ENCODE measurements around the gene WNK2.

Gene WNK2

DNA sequence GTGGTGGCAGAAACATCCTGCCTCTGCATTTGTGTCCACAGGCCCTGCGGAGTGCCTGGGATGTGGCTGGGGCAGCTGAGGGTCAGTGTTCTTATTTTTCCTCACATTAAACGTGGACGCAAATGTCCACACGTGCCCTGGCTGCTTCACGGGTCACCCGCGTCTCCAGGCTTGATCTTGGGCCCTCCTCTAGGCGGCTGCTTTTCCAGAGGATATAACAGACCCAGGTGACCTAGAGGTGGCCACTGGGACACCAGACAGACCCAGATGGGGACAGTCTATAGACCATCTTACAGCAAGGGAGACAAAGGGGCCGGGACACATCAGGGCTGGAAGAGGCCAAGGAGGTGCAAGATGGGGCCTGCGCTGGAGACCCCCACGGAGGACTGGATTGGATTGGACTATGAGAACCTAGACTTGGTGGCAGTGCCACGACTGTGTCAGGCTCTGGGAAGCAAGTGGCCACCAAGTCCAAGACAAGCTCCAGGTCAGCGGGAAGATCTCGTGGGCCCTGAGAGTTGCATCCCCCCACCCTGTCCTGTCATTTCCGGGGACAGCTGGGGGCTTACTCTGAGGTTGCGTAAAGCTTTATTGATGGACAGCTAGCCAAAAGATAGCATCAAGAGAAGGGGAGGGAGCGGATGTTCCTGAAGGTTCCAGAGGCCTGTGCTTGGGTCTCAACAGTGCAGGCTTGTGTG lies 6.9 kb downstream of the WNK2 start:
- H3K4me3 ChIP-seq (replicated peaks; ENCODE audit: insufficient read depth, low read length) = no peak overlapping the region

DNA sequence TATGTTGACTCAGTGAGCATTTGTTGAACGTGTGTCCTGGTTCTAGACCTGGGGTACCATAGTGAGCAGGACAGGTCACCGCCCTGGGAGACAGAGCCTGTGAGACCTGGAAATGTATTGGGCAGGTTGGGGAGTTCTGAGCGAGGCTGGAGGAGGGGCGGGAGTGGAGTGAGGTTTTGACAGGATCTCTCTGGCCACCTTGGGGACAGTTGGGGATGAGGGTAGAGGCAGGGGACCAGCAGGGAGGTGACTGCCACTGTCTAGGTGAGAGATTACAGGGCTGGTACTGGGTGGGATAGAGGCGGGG lies 7.4 kb downstream of the WNK2 start:
- no peak for TF ChIP-seq GABPA (IDR thresholded peaks at IDR 0.05; ENCODE audit: low read depth)
- TF ChIP-seq POLR2AphosphoS5 (IDR thresholded peaks at IDR 0.05; ENCODE audit: low read depth) = no peak
- TF ChIP-seq, protein P1, sequence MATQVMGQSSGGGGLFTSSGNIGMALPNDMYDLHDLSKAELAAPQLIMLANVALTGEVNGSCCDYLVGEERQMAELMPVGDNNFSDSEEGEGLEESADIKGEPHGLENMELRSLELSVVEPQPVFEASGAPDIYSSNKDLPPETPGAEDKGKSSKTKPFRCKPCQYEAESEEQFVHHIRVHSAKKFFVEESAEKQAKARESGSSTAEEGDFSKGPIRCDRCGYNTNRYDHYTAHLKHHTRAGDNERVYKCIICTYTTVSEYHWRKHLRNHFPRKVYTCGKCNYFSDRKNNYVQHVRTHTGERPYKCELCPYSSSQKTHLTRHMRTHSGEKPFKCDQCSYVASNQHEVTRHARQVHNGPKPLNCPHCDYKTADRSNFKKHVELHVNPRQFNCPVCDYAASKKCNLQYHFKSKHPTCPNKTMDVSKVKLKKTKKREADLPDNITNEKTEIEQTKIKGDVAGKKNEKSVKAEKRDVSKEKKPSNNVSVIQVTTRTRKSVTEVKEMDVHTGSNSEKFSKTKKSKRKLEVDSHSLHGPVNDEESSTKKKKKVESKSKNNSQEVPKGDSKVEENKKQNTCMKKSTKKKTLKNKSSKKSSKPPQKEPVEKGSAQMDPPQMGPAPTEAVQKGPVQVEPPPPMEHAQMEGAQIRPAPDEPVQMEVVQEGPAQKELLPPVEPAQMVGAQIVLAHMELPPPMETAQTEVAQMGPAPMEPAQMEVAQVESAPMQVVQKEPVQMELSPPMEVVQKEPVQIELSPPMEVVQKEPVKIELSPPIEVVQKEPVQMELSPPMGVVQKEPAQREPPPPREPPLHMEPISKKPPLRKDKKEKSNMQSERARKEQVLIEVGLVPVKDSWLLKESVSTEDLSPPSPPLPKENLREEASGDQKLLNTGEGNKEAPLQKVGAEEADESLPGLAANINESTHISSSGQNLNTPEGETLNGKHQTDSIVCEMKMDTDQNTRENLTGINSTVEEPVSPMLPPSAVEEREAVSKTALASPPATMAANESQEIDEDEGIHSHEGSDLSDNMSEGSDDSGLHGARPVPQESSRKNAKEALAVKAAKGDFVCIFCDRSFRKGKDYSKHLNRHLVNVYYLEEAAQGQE (IDR thresholded peaks at IDR 0.05; ENCODE audit: insufficient replicate concordance, low read depth) = no peak
- TF ChIP-seq, protein P2, sequence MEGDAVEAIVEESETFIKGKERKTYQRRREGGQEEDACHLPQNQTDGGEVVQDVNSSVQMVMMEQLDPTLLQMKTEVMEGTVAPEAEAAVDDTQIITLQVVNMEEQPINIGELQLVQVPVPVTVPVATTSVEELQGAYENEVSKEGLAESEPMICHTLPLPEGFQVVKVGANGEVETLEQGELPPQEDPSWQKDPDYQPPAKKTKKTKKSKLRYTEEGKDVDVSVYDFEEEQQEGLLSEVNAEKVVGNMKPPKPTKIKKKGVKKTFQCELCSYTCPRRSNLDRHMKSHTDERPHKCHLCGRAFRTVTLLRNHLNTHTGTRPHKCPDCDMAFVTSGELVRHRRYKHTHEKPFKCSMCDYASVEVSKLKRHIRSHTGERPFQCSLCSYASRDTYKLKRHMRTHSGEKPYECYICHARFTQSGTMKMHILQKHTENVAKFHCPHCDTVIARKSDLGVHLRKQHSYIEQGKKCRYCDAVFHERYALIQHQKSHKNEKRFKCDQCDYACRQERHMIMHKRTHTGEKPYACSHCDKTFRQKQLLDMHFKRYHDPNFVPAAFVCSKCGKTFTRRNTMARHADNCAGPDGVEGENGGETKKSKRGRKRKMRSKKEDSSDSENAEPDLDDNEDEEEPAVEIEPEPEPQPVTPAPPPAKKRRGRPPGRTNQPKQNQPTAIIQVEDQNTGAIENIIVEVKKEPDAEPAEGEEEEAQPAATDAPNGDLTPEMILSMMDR (IDR thresholded peaks at IDR 0.05; ENCODE audit: insufficient read depth, low read length) = no peak
- no peak for TF ChIP-seq SPI1 (IDR thresholded peaks at IDR 0.05; ENCODE audit: borderline replicate concordance, low read depth)
- peaks cover 19% of the 10 kb centered on the region for H3K27me3 ChIP-seq (ENCODE audit: insufficient read depth, poor library complexity, severe bottlenecking)
- H3K27ac ChIP-seq (replicated peaks) = no peak overlapping the region
- no peak for DNase-seq (ENCODE audit: low read depth in 1 of 2, low spot score in 1 of 2)
- no peak overlapping the region for H3K4me3 ChIP-seq (replicated peaks; ENCODE audit: insufficient read depth, low read length)

More for the DNA sequence above, 6.9 kb downstream of the WNK2 start:
- TF ChIP-seq GABPA (IDR thresholded peaks at IDR 0.05; ENCODE audit: low read depth) (no peak), SPI1 (IDR thresholded peaks at IDR 0.05; ENCODE audit: borderline replicate concordance, low read depth) (no peak), POLR2AphosphoS5 (IDR thresholded peaks at IDR 0.05; ENCODE audit: low read depth) (no peak)
- TF ChIP-seq, protein P2 (IDR thresholded peaks at IDR 0.05; ENCODE audit: insufficient read depth, low read length) = no peak
- TF ChIP-seq, protein P1 (IDR thresholded peaks at IDR 0.05; ENCODE audit: insufficient replicate concordance, low read depth) = no peak
- DNase-seq (ENCODE audit: low read depth in 1 of 2, low spot score in 1 of 2) = no peak
- H3K27me3 ChIP-seq (ENCODE audit: insufficient read depth, poor library complexity, severe bottlenecking) = peaks cover 22% of the 10 kb centered on the region
- H3K27ac ChIP-seq (replicated peaks) = no peak overlapping the region

DNA sequence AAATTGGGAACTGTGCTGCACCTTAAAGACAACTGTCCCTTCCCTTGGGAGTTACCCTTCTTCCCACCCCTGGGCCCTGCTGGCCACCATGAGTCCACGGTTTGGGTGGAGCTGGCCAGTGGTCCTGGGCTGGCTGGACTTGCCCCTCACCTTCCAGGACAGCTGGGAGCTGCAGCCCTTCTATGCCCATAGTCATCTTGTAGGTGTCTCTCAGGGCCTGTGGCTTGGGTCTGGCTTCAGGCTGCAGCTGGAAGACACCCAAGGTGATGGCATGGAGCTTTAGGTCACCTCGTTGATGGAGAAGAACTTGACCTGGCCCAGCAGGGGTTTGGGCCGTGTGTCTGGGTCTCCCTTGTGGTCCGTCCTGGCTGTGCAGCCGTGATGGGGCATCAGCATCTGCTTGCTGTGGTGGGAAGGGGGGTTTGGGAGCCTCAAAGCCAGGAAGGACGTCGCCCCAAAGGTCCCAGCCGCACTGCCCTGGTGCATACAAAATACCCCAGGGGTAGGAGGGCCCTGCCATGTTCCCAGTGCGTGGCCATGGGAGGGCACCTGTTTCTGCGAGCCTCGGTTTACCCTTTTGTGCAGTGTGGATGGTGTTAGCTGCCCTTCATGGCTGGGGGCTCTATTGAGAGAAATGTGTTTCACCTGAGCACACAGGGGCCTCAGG lies 8.9 kb downstream of the WNK2 start:
- H3K4me3 ChIP-seq (replicated peaks; ENCODE audit: insufficient read depth, low read length) = no peak overlapping the region
- H3K27me3 ChIP-seq (ENCODE audit: insufficient read depth, poor library complexity, severe bottlenecking) = peaks cover 4% of the 10 kb centered on the region
- DNase-seq (ENCODE audit: low read depth in 1 of 2, low spot score in 1 of 2) = no peak
- no peak for TF ChIP-seq POLR2AphosphoS5 (IDR thresholded peaks at IDR 0.05; ENCODE audit: low read depth)
- TF ChIP-seq, protein P1 (IDR thresholded peaks at IDR 0.05; ENCODE audit: insufficient replicate concordance, low read depth) = no peak
- no peak for TF ChIP-seq SPI1 (IDR thresholded peaks at IDR 0.05; ENCODE audit: borderline replicate concordance, low read depth)
- TF ChIP-seq GABPA (IDR thresholded peaks at IDR 0.05; ENCODE audit: low read depth) = no peak
- TF ChIP-seq, protein P2 (IDR thresholded peaks at IDR 0.05; ENCODE audit: insufficient read depth, low read length) = no peak
- no peak overlapping the region for H3K27ac ChIP-seq (replicated peaks)

Measured in HL-60 (cell line).